KG1 (cell line): ENCODE data around the gene OGDH.
"Not testable (repeated sequence)": the region's sequence is repeated elsewhere in the genome, so short reads cannot be mapped to it uniquely, and the experiment has no call there.

Experiments used
- DNase-seq: peaks from one replicate; lab custom pipeline; 2025; lab: John Stamatoyannopoulos, UW

The OGDH gene

DNA sequence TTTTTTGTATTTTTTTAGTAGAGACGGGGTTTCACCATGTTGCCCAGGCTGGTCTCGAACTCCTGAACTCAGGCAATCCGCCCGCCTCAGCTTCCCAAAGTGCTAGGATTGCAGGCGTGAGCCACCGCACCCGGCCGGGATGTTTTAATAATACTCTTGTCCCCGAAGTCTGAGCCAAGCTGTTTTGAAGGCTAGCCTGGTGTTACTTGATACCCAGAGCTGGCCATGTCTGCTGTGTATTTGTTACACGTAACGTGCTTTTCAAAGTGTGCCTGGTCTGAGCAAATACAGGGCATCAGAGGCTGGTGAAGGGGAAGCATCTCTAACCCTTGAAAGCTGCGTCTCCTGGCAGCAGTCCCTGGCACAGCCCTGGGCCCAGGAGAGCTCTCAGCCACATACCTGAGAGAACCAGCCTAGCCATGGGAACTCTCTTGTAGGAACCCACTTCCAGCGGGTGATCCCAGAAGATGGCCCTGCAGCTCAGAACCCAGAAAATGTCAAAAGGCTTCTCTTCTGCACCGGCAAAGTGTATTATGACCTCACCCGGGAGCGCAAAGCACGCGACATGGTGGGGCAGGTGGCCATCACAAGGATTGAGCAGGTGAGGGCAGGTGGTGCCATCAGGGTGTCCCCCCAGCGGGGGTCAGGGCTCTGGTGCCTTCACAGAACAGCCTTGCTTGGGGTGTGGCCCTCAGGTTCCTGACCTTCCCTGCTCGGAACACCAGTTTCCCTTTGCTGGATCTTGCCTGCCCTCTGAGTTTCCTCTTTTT lies 100.5 kb downstream of the OGDH start:
- no peak for DNase-seq

DNA sequence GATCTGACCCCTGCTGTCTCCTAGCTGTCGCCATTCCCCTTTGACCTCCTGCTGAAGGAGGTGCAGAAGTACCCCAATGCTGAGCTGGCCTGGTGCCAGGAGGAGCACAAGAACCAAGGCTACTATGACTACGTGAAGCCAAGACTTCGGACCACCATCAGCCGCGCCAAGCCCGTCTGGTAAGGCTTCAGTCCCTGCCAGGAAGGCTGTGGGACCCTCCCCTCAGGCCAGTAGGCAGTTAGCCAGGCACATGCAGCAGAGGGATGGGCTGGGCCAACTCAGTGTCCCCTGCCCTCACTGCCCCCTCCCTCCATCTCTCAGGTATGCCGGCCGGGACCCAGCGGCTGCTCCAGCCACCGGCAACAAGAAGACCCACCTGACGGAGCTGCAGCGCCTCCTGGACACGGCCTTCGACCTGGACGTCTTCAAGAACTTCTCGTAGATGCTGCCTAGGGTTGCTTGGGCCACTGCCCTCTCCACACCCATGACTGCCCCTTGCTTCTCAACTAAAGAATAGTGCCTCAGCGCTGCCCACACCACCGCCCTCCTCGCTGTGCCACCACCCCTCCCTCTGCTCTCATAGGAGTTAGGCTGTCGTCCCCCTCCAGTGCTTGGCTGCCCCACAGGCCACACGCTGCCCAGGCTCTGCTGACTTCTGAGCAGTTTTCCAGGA lies 101.3 kb downstream of the OGDH start:
- DNase-seq: no peak

DNA sequence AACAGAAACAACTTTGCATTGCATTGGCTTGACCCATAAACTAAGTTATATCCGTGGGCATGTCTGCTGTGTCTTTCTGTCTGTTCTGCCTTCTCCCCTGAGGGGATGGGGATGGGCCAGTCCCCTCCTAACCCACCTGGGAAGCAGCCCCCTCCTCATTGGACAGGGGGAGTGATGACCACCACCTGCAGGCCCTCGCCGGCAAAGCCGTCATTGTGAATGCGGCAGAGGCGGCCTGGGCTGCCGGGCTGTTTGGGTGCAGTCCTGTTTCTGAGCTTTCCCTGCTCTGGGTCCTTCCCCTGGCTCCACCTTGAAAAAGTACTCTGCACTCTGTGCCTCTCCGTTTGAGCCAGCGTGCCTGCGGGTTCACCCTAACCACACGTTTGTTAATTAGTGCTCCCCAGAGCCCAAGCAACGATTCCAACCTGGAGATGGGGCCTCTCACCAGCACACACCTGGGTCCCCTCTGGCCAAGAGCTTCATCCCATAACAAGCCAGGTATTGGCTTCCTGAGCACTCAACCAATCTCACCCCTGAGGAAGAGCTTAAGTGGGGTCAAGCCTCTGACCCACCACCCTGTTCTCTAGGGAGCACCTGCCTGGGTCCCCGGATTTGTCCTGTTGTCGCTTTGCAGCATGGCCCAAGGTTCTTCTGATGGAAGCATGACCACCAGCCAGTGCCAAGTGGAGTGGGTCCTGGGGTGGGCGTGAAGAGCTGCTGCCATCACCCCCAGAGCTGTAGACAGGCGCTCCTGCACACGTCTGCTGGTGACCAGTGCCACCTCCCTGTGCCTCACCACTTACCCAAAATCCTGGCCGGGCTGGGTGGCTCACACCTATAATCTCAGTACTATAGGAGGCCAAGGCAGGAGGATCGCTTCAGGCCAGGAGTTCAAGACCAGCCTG lies 102.8 kb downstream of the OGDH start:
- DNase-seq: no peak

DNA sequence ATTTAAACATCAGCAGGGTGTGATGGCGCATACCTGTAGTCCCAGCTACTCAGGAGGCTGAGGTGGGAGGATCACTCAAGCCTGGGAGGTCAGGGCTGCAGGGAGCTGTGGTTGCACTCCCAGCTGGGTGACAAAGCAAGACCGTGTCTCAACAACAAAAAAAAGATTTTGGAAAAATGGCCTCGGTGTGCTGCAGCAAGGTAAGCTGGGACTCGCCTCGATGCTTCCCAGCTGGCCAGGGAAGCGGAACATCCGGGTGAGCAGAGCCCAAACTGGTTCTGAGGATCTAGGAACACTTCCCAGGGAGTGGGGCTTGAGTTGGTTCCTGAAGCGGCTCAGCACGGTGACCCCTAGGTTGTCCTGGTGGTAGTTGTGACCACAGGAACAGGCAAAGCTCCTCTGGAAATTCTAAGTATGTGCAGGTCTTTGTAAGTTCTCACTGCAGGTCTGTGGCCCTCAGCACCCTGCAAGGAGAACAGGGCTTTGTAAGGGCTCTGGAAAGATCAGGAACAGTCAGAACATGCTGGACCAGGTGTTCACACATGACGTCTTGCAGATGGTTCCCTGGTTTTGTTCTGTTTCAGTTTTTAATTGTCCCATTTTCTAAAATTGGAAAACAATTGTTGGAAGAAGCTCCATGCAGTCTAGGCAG lies 103.6 kb downstream of the OGDH start:
- no peak for DNase-seq

DNA sequence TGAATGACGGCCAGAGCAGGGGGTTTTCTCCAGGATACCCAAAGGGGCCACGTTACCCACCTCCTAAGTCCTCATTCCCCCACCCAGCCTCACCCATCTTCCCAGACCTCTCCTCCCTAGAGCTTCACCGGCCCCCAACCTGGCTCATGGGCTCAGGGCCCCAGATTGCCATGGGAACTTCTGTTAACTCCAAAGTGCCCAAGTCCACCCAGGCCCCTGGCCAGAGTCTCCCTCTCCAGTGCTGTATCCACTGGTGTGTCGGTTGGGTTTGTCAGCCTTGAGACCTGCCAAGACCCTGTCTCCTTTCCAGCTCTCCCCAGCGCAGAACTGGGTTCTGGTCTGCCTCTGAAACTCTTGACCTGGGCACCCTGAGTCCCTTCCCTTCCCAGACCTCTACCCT lies 105.1 kb downstream of the OGDH start:
- no peak for DNase-seq

DNA sequence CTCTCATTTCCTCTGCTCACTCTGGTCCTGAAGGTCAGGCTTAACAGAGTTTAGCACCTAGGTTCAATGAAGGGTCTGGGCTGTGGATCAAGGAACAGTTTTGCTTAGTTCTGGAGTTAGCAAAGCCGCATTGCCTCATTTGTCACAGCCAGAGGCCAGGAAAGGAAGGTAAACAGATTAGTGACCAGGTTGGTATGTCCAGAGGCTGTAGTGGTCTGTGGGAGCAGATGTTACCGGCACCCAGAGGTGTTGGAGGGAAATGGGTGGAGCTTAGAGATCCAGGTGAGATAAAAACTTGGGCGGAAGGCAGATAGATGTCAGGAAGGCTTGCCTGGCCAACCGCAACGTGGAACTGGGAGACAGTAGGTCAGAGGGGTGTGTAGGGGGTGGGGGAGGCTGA lies 105.6 kb downstream of the OGDH start:
- DNase-seq: no peak

DNA sequence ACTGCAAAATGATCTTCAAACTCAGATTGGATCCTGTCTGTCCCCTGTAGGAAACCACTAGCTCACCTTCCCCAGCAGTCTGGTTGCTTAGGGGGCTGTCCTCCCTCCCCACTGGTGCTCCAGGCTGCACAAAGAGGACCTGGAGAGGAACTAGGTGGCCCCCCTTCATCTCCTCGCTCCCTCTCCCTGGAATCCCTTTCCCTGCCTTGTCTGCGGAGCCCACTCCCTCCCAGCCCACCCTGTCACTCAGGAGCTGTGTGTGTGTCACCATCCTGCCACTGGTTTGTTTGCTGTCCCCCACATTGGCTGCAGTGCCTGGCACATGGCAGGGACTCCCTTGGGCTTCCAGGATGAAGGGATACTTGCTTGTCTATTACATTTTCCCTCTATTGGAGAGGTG lies 106.7 kb downstream of the OGDH start:
- no peak for DNase-seq

DNA sequence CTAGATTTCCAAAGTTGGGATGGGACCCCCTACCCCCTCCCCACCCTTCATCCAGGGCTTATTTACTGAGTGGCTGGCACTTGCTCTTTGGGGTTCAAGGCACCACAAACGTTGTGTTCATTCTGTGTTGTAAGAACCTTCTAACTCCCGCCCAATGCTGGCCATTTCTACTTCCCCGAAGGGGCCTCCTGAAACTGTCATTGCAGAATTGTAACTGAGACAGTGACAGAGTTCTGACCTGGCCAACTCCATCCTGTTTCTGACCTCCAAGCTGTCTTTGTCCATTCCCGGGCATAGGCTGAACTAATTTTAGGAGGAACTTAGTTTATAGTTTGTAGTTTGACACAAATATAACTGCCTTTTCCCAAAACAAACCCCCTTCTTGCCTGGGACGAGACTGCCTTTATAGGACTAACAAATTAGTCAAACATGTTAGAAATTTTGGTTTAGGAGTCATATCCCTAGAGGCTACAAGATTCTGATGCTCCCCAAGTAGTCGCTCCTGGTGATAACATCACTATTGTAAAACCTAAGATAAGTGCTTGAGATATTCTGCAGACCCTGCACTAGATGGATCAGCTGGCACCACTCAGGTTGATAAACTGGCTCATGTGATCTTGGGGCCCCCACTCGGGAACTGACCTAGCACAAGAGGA lies 107.4 kb downstream of the OGDH start:
- no peak for DNase-seq

DNA sequence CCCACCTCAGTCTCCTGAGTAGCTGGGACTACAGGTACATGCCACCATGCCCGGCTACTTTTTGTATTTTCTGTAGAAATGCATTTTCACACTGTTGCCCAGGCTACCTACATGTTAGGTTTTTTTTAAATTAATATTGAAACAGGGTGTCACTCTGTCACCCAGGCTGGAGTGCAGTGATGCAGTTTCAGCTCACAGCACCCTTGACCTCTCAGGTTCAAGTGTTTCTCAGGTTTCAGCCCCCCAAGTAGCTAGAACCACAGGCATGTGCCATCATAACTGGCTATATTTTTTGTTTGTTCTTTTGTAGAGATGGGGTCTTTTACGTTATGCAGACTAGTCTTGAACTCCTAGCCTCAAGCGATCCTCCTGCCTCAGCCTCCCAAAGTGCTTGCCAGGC lies 109.8 kb downstream of the OGDH start:
- no peak for DNase-seq

DNA sequence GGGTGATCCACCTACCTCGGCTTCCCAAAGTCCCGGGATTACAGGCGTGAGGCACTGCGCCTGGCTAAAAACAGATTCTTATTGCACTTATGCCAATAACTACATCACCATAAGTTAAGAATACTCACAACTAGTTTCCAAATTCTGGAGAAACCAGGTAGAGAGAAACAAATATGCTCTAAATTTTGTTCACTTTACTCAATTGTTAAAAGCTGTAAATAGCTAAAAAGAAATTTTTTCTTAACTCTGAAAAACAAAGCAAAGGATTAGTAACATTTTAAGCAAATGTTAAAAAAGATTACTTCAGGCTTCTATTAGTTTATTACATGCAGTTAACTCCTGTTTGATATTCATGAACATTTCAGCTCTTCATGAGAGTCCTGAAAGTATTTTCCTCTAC lies 113.9 kb downstream of the OGDH start:
- no peak for DNase-seq

DNA sequence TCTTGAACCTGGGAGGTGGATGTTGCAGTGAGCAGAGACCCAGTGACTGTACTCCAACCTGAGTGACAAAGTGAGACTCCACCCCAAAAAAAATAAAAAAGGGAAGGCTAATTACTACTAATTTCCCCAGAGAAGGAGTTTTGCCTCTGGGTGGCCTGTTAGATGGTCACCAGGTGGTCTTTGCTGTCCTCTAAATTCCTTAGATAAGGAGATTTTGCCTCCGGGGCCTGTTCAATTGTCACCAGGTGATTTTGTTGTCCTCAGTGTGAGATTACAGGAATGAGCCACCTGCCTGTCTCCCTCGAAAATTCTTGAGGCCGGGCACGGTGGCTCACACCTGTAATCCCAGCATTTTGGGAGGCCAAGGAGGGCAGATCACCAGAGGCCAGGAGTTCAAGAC lies 117.8 kb downstream of the OGDH start:
- DNase-seq: no peak

DNA sequence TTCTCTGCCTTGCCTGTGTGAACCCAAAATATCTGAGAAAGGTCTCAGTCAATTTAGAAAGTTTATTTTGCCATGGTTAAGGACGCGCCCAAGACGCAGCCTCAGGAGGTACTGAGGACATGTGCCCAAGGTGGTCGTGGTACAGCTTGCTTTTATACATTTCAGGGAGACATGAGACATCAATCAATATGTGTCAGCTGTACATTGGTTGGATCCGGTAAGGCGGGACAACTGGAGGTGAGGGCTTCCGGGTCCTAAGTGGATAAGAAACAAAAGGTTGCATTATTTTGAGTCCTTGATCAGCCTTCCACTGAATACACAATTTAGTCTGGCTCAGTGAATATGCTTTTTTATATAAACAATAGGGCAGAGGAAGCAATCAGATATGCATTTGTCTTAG lies 119.8 kb downstream of the OGDH start:
- DNase-seq: not testable (repeated sequence)

DNA sequence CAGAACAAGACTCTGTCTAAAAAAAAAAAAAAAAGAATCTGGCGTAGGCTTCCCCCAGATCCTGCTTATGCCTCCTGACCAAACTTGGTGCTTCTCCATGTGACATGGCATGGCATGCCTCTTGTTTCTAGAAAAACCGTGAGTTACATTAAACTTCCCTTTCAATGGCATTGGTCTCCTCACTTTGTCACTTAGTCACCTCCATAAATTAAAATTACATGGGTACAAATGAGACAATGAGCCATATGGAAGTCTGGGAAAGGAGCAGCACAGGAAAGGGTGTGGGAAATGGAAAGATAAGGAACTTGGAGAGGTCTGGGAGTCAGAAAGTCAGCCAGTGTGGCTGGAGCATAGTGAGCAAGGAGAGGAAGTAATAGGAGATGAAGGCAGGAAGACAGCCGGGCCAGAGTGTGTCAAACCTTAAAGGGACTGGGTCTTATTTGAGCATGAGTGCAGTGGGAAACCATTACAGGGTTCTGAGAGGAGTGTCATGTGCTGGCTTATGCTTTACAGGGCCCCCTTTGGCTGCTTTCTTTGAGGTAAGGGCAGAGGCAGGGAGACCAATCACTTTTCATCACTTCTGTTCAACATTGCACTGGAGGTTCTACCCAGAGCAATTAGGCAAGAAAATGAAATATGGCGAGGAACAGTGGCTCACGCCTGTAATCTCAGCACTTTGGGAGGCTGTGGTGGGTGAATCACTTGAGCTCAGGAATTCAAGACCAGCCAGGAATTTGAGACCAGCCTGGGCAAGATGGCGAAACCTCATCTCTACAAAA lies 120.9 kb downstream of the OGDH start:
- DNase-seq: no peak

DNA sequence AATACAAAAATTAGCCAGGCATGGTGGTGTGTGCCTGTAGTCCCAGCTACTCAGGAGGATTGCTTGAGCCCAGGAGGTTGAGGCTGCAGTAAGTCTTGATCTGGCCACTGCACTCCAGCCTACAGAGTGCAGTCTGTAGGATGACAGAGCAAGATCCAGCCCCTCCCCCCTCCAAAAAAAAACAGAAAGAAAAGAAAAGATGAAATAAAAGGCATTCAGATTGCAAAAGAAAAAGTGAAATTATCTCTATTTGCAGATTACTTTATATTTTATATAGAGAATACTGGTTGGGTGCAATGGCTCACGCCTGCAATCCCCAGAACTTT lies 121.5 kb downstream of the OGDH start:
- DNase-seq: no peak

DNA sequence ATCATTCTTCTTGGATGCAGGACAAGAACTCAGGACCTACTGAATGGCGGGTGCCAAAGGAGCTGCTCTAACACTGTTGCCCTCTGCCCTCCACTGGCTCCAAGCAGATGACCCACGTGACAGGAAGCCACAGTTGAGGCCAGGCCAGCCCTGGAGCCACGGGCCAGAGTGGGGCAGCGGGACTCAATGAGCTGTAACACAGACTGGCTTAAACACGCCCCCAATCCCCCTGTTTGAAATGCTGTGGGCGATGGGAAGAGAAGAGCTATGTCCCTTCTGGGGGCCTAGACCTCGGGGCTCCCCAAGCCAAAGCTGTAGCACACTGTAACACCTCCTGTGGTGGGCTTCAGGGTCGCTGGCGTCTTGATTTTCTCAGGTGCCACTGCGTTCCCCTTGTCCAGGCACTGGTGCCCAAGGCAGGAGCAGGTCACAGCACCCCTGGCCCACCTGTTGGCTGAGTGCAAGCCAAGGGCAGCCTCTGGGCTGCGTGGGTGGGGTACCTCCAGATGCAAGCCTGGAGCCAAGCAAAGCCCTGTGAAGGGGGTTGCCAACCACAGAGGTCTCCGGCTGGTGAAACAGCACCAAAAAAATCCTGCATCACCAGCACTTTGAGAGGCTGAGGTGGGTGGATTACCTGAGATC lies 123.6 kb downstream of the OGDH start:
- DNase-seq: no peak

DNA sequence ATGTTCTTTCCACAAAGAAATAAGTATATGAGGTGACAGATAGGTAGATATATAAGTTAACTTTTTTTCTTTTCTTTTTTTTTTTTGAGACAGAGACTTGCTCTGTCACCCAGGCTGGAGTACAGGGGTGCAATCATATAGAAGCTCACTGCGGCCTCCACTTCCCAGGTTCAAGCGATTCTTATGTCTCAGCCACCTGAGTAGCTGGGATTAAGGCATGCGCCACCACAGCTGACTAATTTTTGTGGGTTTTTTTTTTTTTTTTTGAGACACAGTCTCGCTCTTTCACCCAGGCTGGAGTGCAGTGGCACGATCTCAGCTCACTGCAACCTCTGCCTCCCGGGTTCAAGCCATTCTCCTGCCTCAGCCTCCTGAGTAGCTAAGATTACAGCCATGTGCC lies 126.5 kb downstream of the OGDH start:
- DNase-seq: not testable (repeated sequence)

DNA sequence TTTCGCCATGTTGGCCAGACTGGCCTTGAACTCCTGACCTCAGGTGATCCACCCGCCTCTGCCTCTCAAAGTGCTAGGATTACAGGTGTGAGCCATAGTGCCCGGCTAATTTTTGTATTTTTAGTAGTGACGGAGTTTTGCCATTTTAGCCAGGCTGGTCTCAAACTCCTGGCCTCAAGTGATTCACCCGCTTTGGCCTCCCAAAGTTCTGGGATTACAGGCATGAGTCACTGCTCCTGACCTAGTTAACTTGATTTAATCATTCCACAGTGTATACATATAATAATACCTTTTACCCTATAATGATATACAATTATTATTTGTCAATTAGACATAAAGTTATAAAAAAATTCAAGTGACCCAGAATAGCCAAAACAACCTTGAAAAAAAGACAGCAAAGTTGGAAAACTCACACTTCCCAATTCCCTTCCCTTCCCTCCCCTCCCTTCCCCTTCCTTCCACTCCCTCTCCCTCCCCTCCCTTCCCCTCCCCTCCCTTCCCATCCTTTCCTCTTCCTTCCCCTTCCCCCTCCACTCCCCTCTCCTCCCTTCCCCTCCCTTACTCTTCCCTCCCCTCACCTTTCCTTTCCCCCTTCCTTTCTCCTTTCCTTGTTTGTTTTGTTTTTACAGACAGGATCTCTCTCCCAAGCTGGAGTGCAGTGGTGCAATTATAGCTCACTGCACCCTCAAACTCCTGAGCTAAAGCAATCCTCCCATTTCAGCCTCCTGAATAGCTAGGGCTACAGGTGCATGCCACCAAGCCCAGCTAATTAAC lies 127.5 kb downstream of the OGDH start:
- DNase-seq: no peak

DNA sequence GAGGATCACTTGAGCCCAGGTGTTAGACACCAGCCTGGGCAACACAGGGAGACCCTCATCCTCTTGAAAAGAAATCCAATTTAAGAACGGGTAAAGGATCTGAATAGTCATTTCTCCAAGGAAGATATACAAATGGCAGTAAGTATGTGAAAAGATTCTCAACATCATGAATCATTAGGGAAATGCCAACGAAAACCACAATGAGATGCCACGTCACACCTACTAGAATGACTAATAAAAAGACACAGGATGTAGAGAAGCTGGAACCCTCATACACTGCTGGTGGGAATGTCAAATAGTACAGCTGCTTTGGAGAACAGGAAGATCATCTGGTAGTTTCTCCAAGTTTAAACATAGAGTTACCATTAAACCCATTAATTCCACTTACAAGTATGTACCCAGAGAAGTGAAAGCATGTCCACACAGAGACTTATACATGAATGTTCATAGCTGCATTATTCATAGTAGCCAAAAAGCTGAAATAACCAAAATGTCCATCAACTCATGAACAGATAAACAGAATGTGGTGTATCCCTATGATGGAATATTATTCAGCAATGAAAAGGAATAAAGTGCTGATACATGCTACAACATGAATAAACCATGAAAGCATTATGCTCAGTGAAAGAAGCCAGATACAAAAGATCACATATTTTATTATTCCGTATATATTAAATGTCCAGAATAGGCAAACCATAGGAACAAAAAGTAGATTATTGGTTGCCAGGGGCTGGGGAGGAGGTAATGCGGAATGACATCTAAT lies 129.2 kb downstream of the OGDH start:
- no peak for DNase-seq

DNA sequence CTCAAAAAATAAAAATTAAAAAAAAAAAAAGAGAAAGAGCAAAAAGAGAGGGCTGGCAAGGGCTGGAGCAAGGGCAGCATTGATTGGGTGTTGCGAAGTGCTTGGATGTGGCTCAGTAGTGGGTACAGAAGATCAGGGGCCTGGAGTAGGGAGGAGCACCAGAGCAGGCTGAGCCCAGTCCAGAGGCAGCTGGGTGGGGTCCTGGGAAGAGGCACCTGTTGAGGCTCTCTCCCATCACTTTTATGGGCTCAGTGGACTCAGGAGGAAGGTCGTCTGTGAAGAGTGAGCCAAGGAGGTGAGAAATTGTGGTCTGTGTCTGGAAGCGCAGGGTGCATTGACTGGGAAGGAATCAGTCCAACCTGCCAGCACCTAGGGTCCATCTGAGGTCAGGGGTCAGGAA lies 130.5 kb downstream of the OGDH start:
- DNase-seq: no peak
